Measurements from ENCODE around the gene AKR1A1. TPM values are rescaled to one million over a fixed set of nuclear protein-coding genes. Genes with fewer than 3 reads are reported as not detected.

Gene AKR1A1
- 213 and 214 TPM in 2 replicates for total RNA-seq
- long read RNA-seq, transcript AKR1A1-214 (10 exons, 1,360 nt) = minor isoform, 24 of 191 reads
- long read RNA-seq, transcript AKR1A1-202 (10 exons, 1,818 nt) = minor isoform, 12 of 191 reads
- long read RNA-seq, transcript AKR1A1-204 (4 exons, 1,018 nt) = minor isoform, 9 of 191 reads
- long read RNA-seq, transcript AKR1A1-201 (9 exons, 1,166 nt) = major isoform, 87 of 191 reads
- long read RNA-seq, partial matches to known transcripts = 18 of 191 reads
- long read RNA-seq, other reads (novel, unspliced or antisense) = 40 of 191 reads

- TF ChIP-seq, protein P1, sequence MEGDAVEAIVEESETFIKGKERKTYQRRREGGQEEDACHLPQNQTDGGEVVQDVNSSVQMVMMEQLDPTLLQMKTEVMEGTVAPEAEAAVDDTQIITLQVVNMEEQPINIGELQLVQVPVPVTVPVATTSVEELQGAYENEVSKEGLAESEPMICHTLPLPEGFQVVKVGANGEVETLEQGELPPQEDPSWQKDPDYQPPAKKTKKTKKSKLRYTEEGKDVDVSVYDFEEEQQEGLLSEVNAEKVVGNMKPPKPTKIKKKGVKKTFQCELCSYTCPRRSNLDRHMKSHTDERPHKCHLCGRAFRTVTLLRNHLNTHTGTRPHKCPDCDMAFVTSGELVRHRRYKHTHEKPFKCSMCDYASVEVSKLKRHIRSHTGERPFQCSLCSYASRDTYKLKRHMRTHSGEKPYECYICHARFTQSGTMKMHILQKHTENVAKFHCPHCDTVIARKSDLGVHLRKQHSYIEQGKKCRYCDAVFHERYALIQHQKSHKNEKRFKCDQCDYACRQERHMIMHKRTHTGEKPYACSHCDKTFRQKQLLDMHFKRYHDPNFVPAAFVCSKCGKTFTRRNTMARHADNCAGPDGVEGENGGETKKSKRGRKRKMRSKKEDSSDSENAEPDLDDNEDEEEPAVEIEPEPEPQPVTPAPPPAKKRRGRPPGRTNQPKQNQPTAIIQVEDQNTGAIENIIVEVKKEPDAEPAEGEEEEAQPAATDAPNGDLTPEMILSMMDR (IDR thresholded peaks at IDR 0.05; ENCODE audit: unreplicated experiment) = no peak
- Mint-ChIP-seq H3K27me3 (peaks cover 6% of the 10 kb centered on the region), H3K36me3 (ENCODE audit: insufficient read depth) (peaks cover 7% of the 10 kb centered on the region), H3K27ac (peak within 1 kb of the TSS; percentile 93), H3K9me3 (ENCODE audit: low read depth) (no peaks in the 10 kb centered on the region), H3K4me1 (ENCODE audit: low read depth) (peaks cover 12% of the 10 kb centered on the region), H3K4me3 (ENCODE audit: low read depth) (peak within 1 kb of the TSS; percentile 98)
- peak; percentile 70 for DNase-seq (ENCODE audit: low spot score, unreplicated experiment)
Observed at GRCh38 chr1:45550401-45551351, at the start of gene AKR1A1. Gene AKR1A1 (plus strand): TSS chr1:45550826. CDS start chr1:45561795, 10,969 bp downstream.

- Mint-ChIP-seq H3K4me3 (ENCODE audit: low read depth) (peak overlapping the region; percentile 46), H3K27me3 (no peaks in the 10 kb centered on the region), H3K36me3 (ENCODE audit: insufficient read depth) (peaks cover 2% of the 10 kb centered on the region), H3K27ac (peak overlapping the region; percentile 9), H3K4me1 (ENCODE audit: low read depth) (peaks cover 30% of the 10 kb centered on the region), H3K9me3 (ENCODE audit: low read depth) (peaks cover 1% of the 10 kb centered on the region)
- TF ChIP-seq, protein P1 (IDR thresholded peaks at IDR 0.05; ENCODE audit: unreplicated experiment) = no peak
- DNase-seq (ENCODE audit: low spot score, unreplicated experiment) = no peak
Observed at GRCh38 chr1:45501505-45501859, 49.1 kb upstream of the AKR1A1 start.

GRCh38 chr1:45503462-45504360 is 46.9 kb upstream of the AKR1A1 start:
- TF ChIP-seq, protein P1 (IDR thresholded peaks at IDR 0.05; ENCODE audit: unreplicated experiment) = no peak
- no peak overlapping the region for H3K4me3 Mint-ChIP-seq (ENCODE audit: low read depth)

DNA sequence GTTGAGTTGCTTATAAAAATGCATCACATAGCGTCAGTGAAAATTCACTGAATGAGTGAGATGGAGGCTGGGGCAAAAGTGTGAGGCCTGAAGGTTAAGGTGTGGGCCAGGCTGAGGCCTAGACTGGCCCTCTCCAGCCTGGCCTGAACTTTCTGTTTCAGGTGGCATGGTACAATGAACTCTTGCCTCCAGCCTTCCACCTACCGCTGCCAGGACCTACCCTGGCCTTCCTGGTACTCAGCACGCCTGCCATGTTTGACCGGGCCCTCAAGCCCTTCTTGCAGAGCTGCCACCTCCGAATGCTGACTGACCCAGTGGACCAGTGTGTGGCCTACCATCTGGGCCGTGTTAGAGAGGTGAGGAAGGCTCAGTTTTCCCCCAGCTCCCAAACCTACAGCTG is 43.4 kb upstream of the AKR1A1 start:
- H3K27me3 Mint-ChIP-seq = no peaks in the 10 kb centered on the region
- no peak overlapping the region for H3K27ac Mint-ChIP-seq
- H3K4me1 Mint-ChIP-seq (ENCODE audit: low read depth) = no peaks in the 10 kb centered on the region

More at GRCh38 chr1:45503462-45504360, 46.9 kb upstream of the AKR1A1 start:
- peaks cover 24% of the 10 kb centered on the region for H3K4me1 Mint-ChIP-seq (ENCODE audit: low read depth)
- H3K9me3 Mint-ChIP-seq (ENCODE audit: low read depth) = no peaks in the 10 kb centered on the region
- no peak for DNase-seq (ENCODE audit: low spot score, unreplicated experiment)
- no peaks in the 10 kb centered on the region for H3K27me3 Mint-ChIP-seq
- H3K27ac Mint-ChIP-seq = peak overlapping the region; percentile 4
- H3K36me3 Mint-ChIP-seq (ENCODE audit: insufficient read depth) = no peaks in the 10 kb centered on the region

More for the DNA sequence above, 43.4 kb upstream of the AKR1A1 start:
- TF ChIP-seq, protein P1 (IDR thresholded peaks at IDR 0.05; ENCODE audit: unreplicated experiment) = no peak
- H3K36me3 Mint-ChIP-seq (ENCODE audit: insufficient read depth) = peaks cover 12% of the 10 kb centered on the region
- DNase-seq (ENCODE audit: low spot score, unreplicated experiment) = no peak
- H3K4me3 Mint-ChIP-seq (ENCODE audit: low read depth) = no peak overlapping the region
- H3K9me3 Mint-ChIP-seq (ENCODE audit: low read depth) = no peaks in the 10 kb centered on the region
